Osteocyte (in vitro differentiated cells): ENCODE measurements around the gene CATSPERE. TPM values are rescaled to one million over a fixed set of nuclear protein-coding genes. Genes with fewer than 3 reads are reported as not detected.

Source experiments
- DNase-seq: peaks from one replicate; pipeline ENCODE4 v3.0.0; 2021; ENCODE audit warnings: mixed read lengths; ENCODE audit not compliant: unreplicated experiment; ENCODE audit errors: extremely low spot score
- H3K27ac Mint-ChIP-seq: one replicate; pipeline ENCODE4 v1.8.0; 2021; ENCODE audit warnings: mild to moderate bottlenecking, mixed read lengths; ENCODE audit not compliant: unreplicated experiment
- H3K27me3 Mint-ChIP-seq: one replicate; pipeline ENCODE4 v1.8.0; 2021; ENCODE audit warnings: mixed read lengths; ENCODE audit not compliant: unreplicated experiment
- H3K36me3 Mint-ChIP-seq: one replicate; pipeline ENCODE4 v1.8.0; 2021; ENCODE audit warnings: mixed read lengths; ENCODE audit not compliant: unreplicated experiment
- H3K4me1 Mint-ChIP-seq: one replicate; pipeline ENCODE4 v1.8.0; 2021; ENCODE audit warnings: mixed read lengths; ENCODE audit not compliant: unreplicated experiment
- H3K4me3 Mint-ChIP-seq: one replicate; pipeline ENCODE4 v1.8.0; 2021; ENCODE audit warnings: mild to moderate bottlenecking, moderate library complexity, mixed read lengths; ENCODE audit not compliant: unreplicated experiment
- H3K9me3 Mint-ChIP-seq: one replicate; pipeline ENCODE4 v1.8.0; 2021; ENCODE audit warnings: mixed read lengths; ENCODE audit not compliant: unreplicated experiment
- CTCF ChIP-seq: fragments of 200-600 bp; sonication (generic); IDR thresholded peaks from 2 replicates; pipeline ENCODE4 v1.5.0; 2021; ENCODE audit warnings: antibody characterized with exemption, mild to moderate bottlenecking, moderate library complexity
- total RNA-seq: library from RNA; stranded (reverse); gene quantifications from 2 replicates; pipeline ENCODE4 v1.2.1, GENCODE V29; 2021

The CATSPERE gene
- total RNA-seq, 1 donor from 2014 or later = 1.2 TPM

- Mint-ChIP-seq H3K36me3 (peaks cover 15% of the 10 kb centered on the region), H3K4me1 (no peaks in the 10 kb centered on the region), H3K9me3 (peaks cover 11% of the 10 kb centered on the region), H3K4me3 (no peak overlapping the region), H3K27ac (no peak overlapping the region), H3K27me3 (peaks cover 3% of the 10 kb centered on the region)
- DNase-seq = no peak
- TF ChIP-seq CTCF = no peak
Measured at GRCh38 chr1:244502630-244503029, 41.6 kb downstream of the CATSPERE start.

GRCh38 chr1:244513493-244513892 is 52.4 kb downstream of the CATSPERE start:
- Mint-ChIP-seq H3K27ac (no peak overlapping the region), H3K4me3 (no peak overlapping the region), H3K4me1 (no peaks in the 10 kb centered on the region), H3K36me3 (no peaks in the 10 kb centered on the region), H3K27me3 (no peaks in the 10 kb centered on the region), H3K9me3 (peaks cover 9% of the 10 kb centered on the region)
- no peak for DNase-seq
- TF ChIP-seq CTCF = no peak

GRCh38 chr1:244515680-244516079 is 54.6 kb downstream of the CATSPERE start:
- H3K27ac Mint-ChIP-seq = no peak overlapping the region
- TF ChIP-seq CTCF = no peak
- DNase-seq = no peak
- no peaks in the 10 kb centered on the region for H3K27me3 Mint-ChIP-seq
- H3K4me3 Mint-ChIP-seq = no peak overlapping the region
- H3K36me3 Mint-ChIP-seq = no peaks in the 10 kb centered on the region
- peaks cover 10% of the 10 kb centered on the region for H3K9me3 Mint-ChIP-seq
- H3K4me1 Mint-ChIP-seq = no peaks in the 10 kb centered on the region

- no peaks in the 10 kb centered on the region for H3K36me3 Mint-ChIP-seq
- peaks cover 10% of the 10 kb centered on the region for H3K9me3 Mint-ChIP-seq
- TF ChIP-seq CTCF = no peak
- no peak overlapping the region for H3K4me3 Mint-ChIP-seq
- H3K27me3 Mint-ChIP-seq = peaks cover 28% of the 10 kb centered on the region
- DNase-seq = no peak
- H3K27ac Mint-ChIP-seq = no peak overlapping the region
- no peaks in the 10 kb centered on the region for H3K4me1 Mint-ChIP-seq
Measured at GRCh38 chr1:244536316-244536715, 75.2 kb downstream of the CATSPERE start.

GRCh38 chr1:244545511-244545910 is 84.4 kb downstream of the CATSPERE start:
- Mint-ChIP-seq H3K27me3 (no peaks in the 10 kb centered on the region), H3K27ac (no peak overlapping the region), H3K9me3 (peaks cover 18% of the 10 kb centered on the region), H3K4me3 (no peak overlapping the region), H3K36me3 (peaks cover 8% of the 10 kb centered on the region), H3K4me1 (no peaks in the 10 kb centered on the region)
- no peak for TF ChIP-seq CTCF
- no peak for DNase-seq
